GM08714 (cell line): ENCODE data around the gene RAPGEF3.

ENCODE experiments used
- H3K4me3 ChIP-seq: fragments of 200-500 bp; sonication (Bioruptor generic); 2 replicates; pipeline ENCODE4 v1.5.1; 2014; ENCODE audit warnings: mild to moderate bottlenecking, low read length, inconsistent platforms
- ZNF274 ChIP-seq: IDR thresholded peaks from 2 replicates; pipeline ENCODE4 v1.6.1; 2012; ENCODE audit warnings: mild to moderate bottlenecking, low read depth, low read length

The RAPGEF3 gene

GRCh38 chr12:47725091-47725772 lies 33.4 kb downstream of the RAPGEF3 start, which contains the start of gene ENDOU:
ENDOU (minus strand) TSS chr12:47725490; CDS start chr12:47725413, 77 bp downstream.
- TF ChIP-seq ZNF274, result no peak
- no peak within 1 kb of the TSS for H3K4me3 ChIP-seq

GRCh38 chr12:47722941-47723631 lies 35.6 kb downstream of the RAPGEF3 start:
- no peak overlapping the region for H3K4me3 ChIP-seq
- no peak for TF ChIP-seq ZNF274

- no peak overlapping the region for H3K4me3 ChIP-seq
Measured at GRCh38 chr12:47722136-47722834, 36.4 kb downstream of the RAPGEF3 start.

GRCh38 chr12:47721431-47721973 lies 37.2 kb downstream of the RAPGEF3 start:
- H3K4me3 ChIP-seq, result no peak overlapping the region
- no peak for TF ChIP-seq ZNF274

More at GRCh38 chr12:47722136-47722834, 36.4 kb downstream of the RAPGEF3 start:
- no peak for TF ChIP-seq ZNF274

- H3K4me3 ChIP-seq, result no peak overlapping the region
- no peak for TF ChIP-seq ZNF274
Measured at GRCh38 chr12:47718531-47718930, 40.1 kb downstream of the RAPGEF3 start.

- H3K4me3 ChIP-seq, result no peak overlapping the region
Measured at GRCh38 chr12:47717443-47718193, 41.1 kb downstream of the RAPGEF3 start.

GRCh38 chr12:47717046-47717442 lies 41.6 kb downstream of the RAPGEF3 start:
- no peak overlapping the region for H3K4me3 ChIP-seq
- no peak for TF ChIP-seq ZNF274

More at GRCh38 chr12:47717443-47718193, 41.1 kb downstream of the RAPGEF3 start:
- no peak for TF ChIP-seq ZNF274

GRCh38 chr12:47715877-47716548 lies 42.7 kb downstream of the RAPGEF3 start:
- no peak for TF ChIP-seq ZNF274
- no peak overlapping the region for H3K4me3 ChIP-seq

GRCh38 chr12:47715393-47715876 lies 43.2 kb downstream of the RAPGEF3 start:
- no peak overlapping the region for H3K4me3 ChIP-seq
- no peak for TF ChIP-seq ZNF274

GRCh38 chr12:47714826-47715386 lies 43.8 kb downstream of the RAPGEF3 start:
- no peak for TF ChIP-seq ZNF274
- H3K4me3 ChIP-seq, result no peak overlapping the region

- no peak overlapping the region for H3K4me3 ChIP-seq
- no peak for TF ChIP-seq ZNF274
Measured at GRCh38 chr12:47712171-47712570, 46.5 kb downstream of the RAPGEF3 start.

GRCh38 chr12:47711448-47711847 lies 47.2 kb downstream of the RAPGEF3 start:
- TF ChIP-seq ZNF274, result no peak
- H3K4me3 ChIP-seq, result no peak overlapping the region

GRCh38 chr12:47710278-47710677 lies 48.4 kb downstream of the RAPGEF3 start:
- no peak for TF ChIP-seq ZNF274
- no peak overlapping the region for H3K4me3 ChIP-seq
